H1 (cell line): Measurements from ENCODE around the gene RELA. TPM values are rescaled to one million over a fixed set of nuclear protein-coding genes. Genes with fewer than 3 reads are reported as not detected.

Experiments
- CTCF ChIA-PET: fragments of 300-600 bp; sonication (Branson Sonifier 250); formaldehyde crosslinking; loops from one replicate; lab custom pipeline; 2021; ENCODE audit not compliant: partially characterized antibody; lab: Charles Lee
- POLR2A ChIA-PET: fragments of 300-600 bp; sonication (Branson Sonifier 250); formaldehyde crosslinking; loops from one replicate; lab custom pipeline; 2021; ENCODE audit warnings: inconsistent platforms; ENCODE audit not compliant: partially characterized antibody; lab: Charles Lee
- DNase-seq, 2 experiments: peaks; one replicate each; pipeline versions ENCODE4 v3.0.0 to v3.0.0-alpha.2; 2010 to 2022; ENCODE audit warnings: low spot score in 2 of 2, low read depth in 1 of 2, mixed read lengths in 1 of 2
- FAIRE-seq: peaks from 2 replicates; lab custom pipeline; 2011; peaks lifted over from hg19 to GRCh38; lab: Jason Lieb, UNC
- H2AFZ ChIP-seq: 2 replicates; pipeline ENCODE4 v1.8.1; 2012; ENCODE audit warnings: low read length, inconsistent platforms
- H2AK5ac ChIP-seq: 2 replicates; pipeline ENCODE4 v1.6.1; 2013; ENCODE audit warnings: low read depth, low read length
- H2BK120ac ChIP-seq: replicated peaks from 2 replicates; pipeline ENCODE3; 2013; ENCODE audit warnings: low read depth, low read length, inconsistent platforms
- H2BK12ac ChIP-seq: 2 replicates; pipeline ENCODE4 v1.6.1; 2013; ENCODE audit warnings: low read depth, low read length
- H2BK15ac ChIP-seq: 2 replicates; pipeline ENCODE4 v1.6.1; 2013; ENCODE audit warnings: low read length
- H2BK20ac ChIP-seq: 2 replicates; pipeline ENCODE4 v1.6.1; 2013; ENCODE audit warnings: low read length
- H2BK5ac ChIP-seq: 2 replicates; pipeline ENCODE4 v1.6.1; 2013; ENCODE audit warnings: low read depth, low read length
- H3K14ac ChIP-seq: 2 replicates; pipeline ENCODE4 v1.6.1; 2013; ENCODE audit warnings: inconsistent platforms; ENCODE audit not compliant: insufficient read length
- H3K18ac ChIP-seq: 2 replicates; pipeline ENCODE4 v1.6.1; 2013; ENCODE audit warnings: low read length; ENCODE audit errors: extremely low read depth
- H3K23ac ChIP-seq: 2 replicates; pipeline ENCODE4 v1.6.1; 2013; ENCODE audit warnings: inconsistent platforms; ENCODE audit not compliant: insufficient read length
- H3K23me2 ChIP-seq: 2 replicates; pipeline ENCODE4 v1.6.1; 2013; ENCODE audit warnings: low read depth, low read length
- H3K27ac ChIP-seq: 2 replicates; pipeline ENCODE4 v1.6.1; 2011; ENCODE audit warnings: low read depth, low read length, inconsistent platforms
- H3K27me3 ChIP-seq, 4 experiments: replicated peaks in 1 of 4; 1 replicate in 1 of 4; 2 replicates in 3 of 4; pipeline versions ENCODE4 v1.6.1 to v1.8.1; 2011 to 2013; ENCODE audit warnings: low read length in 3 of 4, mild to moderate bottlenecking in 3 of 4, inconsistent platforms in 2 of 4, mixed read lengths in 2 of 4, moderate library complexity in 1 of 4; ENCODE audit not compliant: control insufficient read depth in 3 of 4, insufficient read depth in 3 of 4; ENCODE audit errors: extremely low read depth in 1 of 4
- H3K36me3 ChIP-seq, 4 experiments: 2 replicates each; pipeline versions ENCODE4 v1.6.1 to v1.8.1; 2011 to 2013; ENCODE audit warnings: mild to moderate bottlenecking in 4 of 4, low read length in 3 of 4, moderate library complexity in 2 of 4, control low read depth in 1 of 4, inconsistent platforms in 1 of 4; ENCODE audit not compliant: insufficient read depth in 4 of 4, control insufficient read depth in 2 of 4
- H3K4ac ChIP-seq: replicated peaks from 2 replicates; pipeline ENCODE3; 2013; ENCODE audit warnings: low read length, low read depth, mixed read lengths, inconsistent platforms; ENCODE audit not compliant: insufficient read length
- H3K4me1 ChIP-seq, 4 experiments: replicated peaks in 1 of 4; 1 replicate in 1 of 4; 2 replicates in 3 of 4; pipeline versions ENCODE4 v1.6.1 to v1.8.1; 2011 to 2013; ENCODE audit warnings: low read length in 3 of 4, inconsistent platforms in 2 of 4, mixed read lengths in 1 of 4; ENCODE audit not compliant: insufficient read depth in 4 of 4, control insufficient read depth in 3 of 4
- H3K4me2 ChIP-seq, 2 experiments: 2 replicates each; pipeline versions ENCODE4 v1.6.1 to v1.8.1; 2011 to 2013; ENCODE audit warnings: low read depth in 2 of 2, low read length in 2 of 2, control low read depth in 1 of 2, inconsistent platforms in 1 of 2, mild to moderate bottlenecking in 1 of 2; ENCODE audit not compliant: insufficient read depth in 1 of 2
- H3K4me3 ChIP-seq, 4 experiments: fragments of 200-600, 300-600 bp in 1 of 4; sonication (generic), shearing (Covaris generic), sonication (Bioruptor Twin) in 1 of 4; 2 replicates each; pipeline versions ENCODE4 v1.5.1 to v1.8.1; 2011 to 2016; ENCODE audit warnings: low read length in 4 of 4, low read depth in 3 of 4, control low read depth in 2 of 4, inconsistent platforms in 2 of 4, mild to moderate bottlenecking in 2 of 4, mixed read lengths in 1 of 4, moderate library complexity in 1 of 4; ENCODE audit not compliant: insufficient read depth in 2 of 4; ENCODE audit errors: extremely low read depth in 1 of 4
- H3K56ac ChIP-seq: replicated peaks from 2 replicates; pipeline ENCODE3; 2013; ENCODE audit warnings: low read depth, mild to moderate bottlenecking, mixed read lengths, low read length, inconsistent platforms; ENCODE audit not compliant: insufficient read length
- H3K79me1 ChIP-seq: 2 replicates; pipeline ENCODE4 v1.6.1; 2013; ENCODE audit warnings: low read depth, low read length, control low read depth
- H3K79me2 ChIP-seq, 2 experiments: 2 replicates each; pipeline versions ENCODE4 v1.6.1 to v1.8.1; 2012 to 2013; ENCODE audit warnings: low read length in 2 of 2, mild to moderate bottlenecking in 2 of 2, inconsistent platforms in 1 of 2; ENCODE audit not compliant: insufficient read depth in 2 of 2, control insufficient read depth in 1 of 2
- H3K9ac ChIP-seq, 4 experiments: replicated peaks in 1 of 4; 1 replicate in 1 of 4; 2 replicates in 3 of 4; pipeline versions ENCODE4 v1.6.1 to v1.8.1; 2011 to 2013; ENCODE audit warnings: low read depth in 3 of 4, low read length in 3 of 4, control low read depth in 2 of 4, mild to moderate bottlenecking in 2 of 4, moderate library complexity in 2 of 4, inconsistent platforms in 1 of 4; ENCODE audit errors: extremely low read depth in 1 of 4
- H3K9me3 ChIP-seq, 2 experiments: 2 replicates each; pipeline versions ENCODE4 v1.6.1 to v1.8.1; 2012 to 2013; ENCODE audit warnings: mild to moderate bottlenecking in 2 of 2, moderate library complexity in 2 of 2, control low read depth in 1 of 2, inconsistent platforms in 1 of 2, low read depth in 1 of 2, low read length in 1 of 2, mixed read lengths in 1 of 2; ENCODE audit not compliant: insufficient read depth in 2 of 2
- H4K20me1 ChIP-seq, 2 experiments: replicated peaks in 1 of 2; 2 replicates each; pipeline versions ENCODE3 to v1.8.1; 2011 to 2013; ENCODE audit warnings: inconsistent platforms in 2 of 2, low read length in 2 of 2, mild to moderate bottlenecking in 1 of 2; ENCODE audit not compliant: insufficient read depth in 2 of 2, control insufficient read depth in 1 of 2
- H4K5ac ChIP-seq: 2 replicates; pipeline ENCODE4 v1.6.1; 2013; ENCODE audit warnings: low read length, low read depth, mixed read lengths, inconsistent platforms; ENCODE audit not compliant: insufficient read length
- H4K8ac ChIP-seq: 2 replicates; pipeline ENCODE4 v1.8.0; 2013; ENCODE audit warnings: mild to moderate bottlenecking, moderate library complexity, low read length, inconsistent platforms; ENCODE audit not compliant: insufficient read depth; ENCODE audit errors: extremely low read depth
- H4K91ac ChIP-seq: replicated peaks from 2 replicates; pipeline ENCODE3; 2013; ENCODE audit warnings: low read length, mixed read lengths, inconsistent platforms; ENCODE audit not compliant: insufficient read length
- EP300 ChIP-seq, 2 experiments: IDR thresholded peaks; 1 replicate in 1 of 2; 2 replicates in 1 of 2; pipeline ENCODE4 v1.6.1; 2011 to 2012; ENCODE audit warnings: low read depth in 2 of 2, low read length in 2 of 2, mild to moderate bottlenecking in 2 of 2, borderline replicate concordance in 1 of 2, inconsistent platforms in 1 of 2, moderate library complexity in 1 of 2
- HDAC2 ChIP-seq, 2 experiments: fragments of 300-600 bp in 1 of 2; sonication (generic) in 1 of 2; IDR thresholded peaks; 2 replicates each; pipeline ENCODE4 v1.6.1; 2011 to 2012; ENCODE audit warnings: low read depth in 2 of 2, low read length in 2 of 2, mild to moderate bottlenecking in 2 of 2, moderate library complexity in 2 of 2, borderline replicate concordance in 1 of 2, inconsistent platforms in 1 of 2
- NRF1 ChIP-seq: IDR thresholded peaks from 2 replicates; pipeline ENCODE4 v1.6.1; 2011; ENCODE audit warnings: mild to moderate bottlenecking, low read depth, low read length, improper control_type of control experiment
- PHF8 ChIP-seq: fragments of 200-600 bp; sonication (generic); conservative IDR thresholded peaks from 2 replicates; pipeline ENCODE4 v1.7.1; 2012; ENCODE audit warnings: low read depth, mild to moderate bottlenecking, inconsistent platforms, low read length, moderate library complexity
- RBBP5 ChIP-seq: IDR thresholded peaks from 2 replicates; pipeline ENCODE4 v1.7.1; 2012; ENCODE audit warnings: low read depth, mild to moderate bottlenecking, inconsistent platforms, low read length, moderate library complexity, borderline replicate concordance
- SAP30 ChIP-seq: fragments of 300-600 bp; sonication (generic); IDR thresholded peaks from 2 replicates; pipeline ENCODE4 v1.7.1; 2012; ENCODE audit warnings: low read length, moderate library complexity, mild to moderate bottlenecking, inconsistent platforms; ENCODE audit not compliant: insufficient read depth, insufficient replicate concordance
- WGBS, 2 experiments: shearing (Covaris generic) in 1 of 2; methylation state at CpG; one replicate each; pipeline versions ENCODE4 v1.1.6 to v1.1.7; 2013 to 2015; ENCODE audit warnings: low lambda C conversion rate in 2 of 2, mixed read lengths in 2 of 2, inconsistent platforms in 1 of 2, low coverage in 1 of 2, missing lambda C conversion rate in 1 of 2; ENCODE audit not compliant: insufficient replicate concordance in 2 of 2, insufficient coverage in 1 of 2, insufficient read length in 1 of 2; ENCODE audit errors: extremely low coverage in 1 of 2, missing lambda C conversion rate in 1 of 2; 5-methylcytosine and 5-hydroxymethylcytosine counted together
- long read RNA-seq, 2 experiments: library from RNA in 1 of 2; library from capped mRNA in 1 of 2; stranded (forward); transcript quantifications; one replicate each; pipeline ENCODE4 v2.0.0, GENCODE V29; 2021; ENCODE audit warnings: inconsistent platforms in 1 of 2
- polyA minus RNA-seq, 3 experiments: library from RNA; depleted of rRNA, polyadenylated mRNA; stranded (reverse); fragments of >200 nt; gene quantifications; 1 replicate in 2 of 3; 2 replicates in 1 of 3; pipeline ENCODE4 v1.2.3, GENCODE V29; 2011
- polyA plus RNA-seq, 7 experiments: library from polyadenylated mRNA; depleted of rRNA in 3 of 7; stranded (reverse) in 5 of 7; unstranded in 2 of 7; fragments of >200 nt in 5 of 7; fragments of 200-250 nt in 2 of 7; gene quantifications; 1 replicate in 5 of 7; 2 replicates in 1 of 7; 4 replicates in 1 of 7; pipeline versions ENCODE4 v1.2.1 to v1.2.3, GENCODE V29; 2011 to 2013; ENCODE audit warnings: missing spikeins in 2 of 7, mixed read lengths in 2 of 7
- total RNA-seq: library from RNA; stranded (reverse); fragmentation: NEBNext Ultra II Directional; extraction: Animal tissue kit (Norgen Biotek cat#: 25700); gene quantifications from 2 replicates; pipeline ENCODE4 v1.2.1, GENCODE V29; 2021

RELA gene
- total RNA-seq: 25.5 and 27.5 TPM in 2 replicates
- polyA plus RNA-seq (2011; rRNA removed): 21.9 and 28.8 TPM in 2 replicates
- 13.3 TPM for polyA plus RNA-seq (2011; cell fraction: cytosol; rRNA removed)
- 67.2 TPM for polyA plus RNA-seq (2011; cell fraction: nucleus; rRNA removed)
- 22.2 to 30.9 TPM (median 25.1 TPM) in 4 replicates for polyA plus RNA-seq (2012, experiment 1 of 2)
- 24.7 TPM for polyA plus RNA-seq (2012, experiment 2 of 2)
- polyA plus RNA-seq (2013, experiment 1 of 2): 23.9 TPM
- polyA plus RNA-seq (2013, experiment 2 of 2): 22.6 TPM
- polyA minus RNA-seq (2011; rRNA and poly(A)+ RNA removed): 20.0 and 30.6 TPM in 2 replicates
- polyA minus RNA-seq (2011; cell fraction: cytosol; rRNA and poly(A)+ RNA removed): 13.8 TPM
- polyA minus RNA-seq (2011; cell fraction: nucleus; rRNA and poly(A)+ RNA removed): 29.0 TPM
- long read RNA-seq, experiment 1, partial matches to known transcripts: 3 of 16 reads
- long read RNA-seq, experiment 1, other reads (novel, unspliced or antisense): 11 of 16 reads
- long read RNA-seq, experiment 2, partial matches to known transcripts: 0 of 2 reads
- long read RNA-seq, experiment 2, other reads (novel, unspliced or antisense): 1 of 2 reads

- H2BK15ac ChIP-seq: no peak within 1 kb of the TSS; the same call in 1 of the 2 replicates
- peaks cover 0 to 5% (median 2%) of the 10 kb centered on the region in 4 experiments; a peak in 4 of 7 replicates for H3K4me1 ChIP-seq
- H3K27ac ChIP-seq: peak within 1 kb of the TSS; percentile 71
- CTCF ChIA-PET: interaction anchor here (0.8 to 2.7 kb wide), 10 partner anchors 9 to 346 kb away, joined by 3 to 10 read pairs (median 4); partner anchors contain the start of genes FIBP and SIPA1
- H3K18ac ChIP-seq: peak within 1 kb of the TSS; percentile 71
- H3K14ac ChIP-seq: no peak within 1 kb of the TSS
- no peak within 1 kb of the TSS for H2BK120ac ChIP-seq
- no peak within 1 kb of the TSS for H2BK20ac ChIP-seq
- H2AK5ac ChIP-seq: no peak within 1 kb of the TSS
- H4K8ac ChIP-seq: peak within 1 kb of the TSS; percentile 36; the same call in 1 of the 2 replicates
- no peak within 1 kb of the TSS for H3K23ac ChIP-seq
- WGBS, 2 experiments: 1% methylated on average over 81 of the region's 91 CpGs; no CpG with 5 or more reads in 1 of the 2 experiments
- peaks cover 3% of the 10 kb centered on the region; the same call in 1 of the 2 replicates for H3K79me1 ChIP-seq
- H3K4me2 ChIP-seq: peak within 1 kb of the TSS; percentile 68 to 88
- peaks cover 13 to 25% (median 19%) of the 10 kb centered on the region in 4 experiments for H3K36me3 ChIP-seq
- peak within 1 kb of the TSS; percentile 81 to 86 (median 84) for H3K4me3 ChIP-seq
- H4K5ac ChIP-seq: peak within 1 kb of the TSS; percentile 8
- peak within 1 kb of the TSS; percentile 83; the same call in 1 of the 2 replicates for H2BK5ac ChIP-seq
- peaks cover 0 to 15% of the 10 kb centered on the region in 2 experiments; a peak in 1 of 4 replicates for H3K79me2 ChIP-seq
- peak within 1 kb of the TSS; percentile 89 for H4K91ac ChIP-seq
- H3K9me3 ChIP-seq: no peaks in the 10 kb centered on the region
- FAIRE-seq (no peak), DNase-seq (peak in 1 of 2 experiments; percentile 91)
- no peak within 1 kb of the TSS for H2BK12ac ChIP-seq
- H3K56ac ChIP-seq: no peak within 1 kb of the TSS
- H3K9ac ChIP-seq: peak within 1 kb of the TSS; percentile 59 to 81 (median 67); a peak in 6 of 7 replicates
- POLR2A ChIA-PET: interaction anchor here (0.6 to 8.9 kb wide), 14 partner anchors 10 to 386 kb away, joined by 3 to 58 read pairs (median 4); partner anchors contain the start of genes CFL1, GAL3ST3, KAT5 and MUS81
- no peaks in the 10 kb centered on the region for H4K20me1 ChIP-seq
- H2AFZ ChIP-seq: peak within 1 kb of the TSS; percentile 70
- no peak within 1 kb of the TSS for H3K4ac ChIP-seq
- H3K27me3 ChIP-seq: no peaks in the 10 kb centered on the region
- peaks cover 11% of the 10 kb centered on the region; the same call in 1 of the 2 replicates for H3K23me2 ChIP-seq
- TF ChIP-seq HDAC2 (IDR thresholded peaks at IDR 0.05; ENCODE audit: borderline replicate concordance in 1 of 2, low read depth in 2 of 2, low read length in 2 of 2) (0 out of 4 replicates have a peak, but pooled peaks of 1 of the 2 experiments have one; percentile 9), NRF1 (peak; percentile 69), SAP30 (no peak), RBBP5 (0 out of 2 replicates have a peak, but pooled peaks have one; percentile 45), EP300 (IDR thresholded peaks at IDR 0.05; ENCODE audit: borderline replicate concordance in 1 of 2, low read depth in 2 of 2, low read length in 2 of 2) (peak in 1 of 2 experiments; percentile 66; a peak in 1 of 3 replicates), PHF8 (peak; percentile 55)
Observed at GRCh38 chr11:65662799-65663638, at the start of gene RELA. Gene RELA (minus strand): TSS chr11:65662916. CDS start chr11:65662832, 84 bp downstream.
